HEK293T (cell line): ENCODE results near the gene IL17D.

Experiments
- CTCF ChIA-PET: fragments of 350-600 bp; formaldehyde crosslinking; extraction: SDS; loops from one replicate; lab custom pipeline; 2021; ENCODE audit warnings: antibody characterized with exemption, inconsistent platforms; lab: Yijun Ruan, JAX
- POLR2A ChIA-PET: fragments of 350-600 bp; formaldehyde crosslinking; extraction: SDS; loops from one replicate; lab custom pipeline; 2020; ENCODE audit warnings: antibody characterized with exemption, inconsistent platforms; lab: Yijun Ruan, JAX
- DNase-seq: peaks from one replicate; pipeline ENCODE4 v3.0.0; 2012; ENCODE audit warnings: mixed read lengths; ENCODE audit errors: extremely low spot score
- ARNT ChIP-seq: fragments of 450-650 bp; IDR thresholded peaks from 2 replicates; pipeline ENCODE4 v1.6.1; 2017; ENCODE audit warnings: mild to moderate bottlenecking
- BHLHE40 ChIP-seq: fragments of 450-650 bp; IDR thresholded peaks from 2 replicates; pipeline ENCODE4 v1.6.1; 2016; ENCODE audit warnings: mild to moderate bottlenecking, moderate library complexity, borderline replicate concordance
- CTBP1 ChIP-seq: fragments of 450-650 bp; IDR thresholded peaks from 2 replicates; pipeline ENCODE4 v1.6.1; 2016; ENCODE audit warnings: borderline replicate concordance
- ELF4 ChIP-seq: fragments of 450-650 bp; IDR thresholded peaks from 2 replicates; pipeline ENCODE4 v1.6.1; 2017; ENCODE audit warnings: antibody characterized with exemption
- FOXA1 ChIP-seq: fragments of 450-650 bp; IDR thresholded peaks from 2 replicates; pipeline ENCODE4 v1.6.1; 2016; ENCODE audit warnings: mild to moderate bottlenecking
- FOXK2 ChIP-seq: fragments of 450-650 bp; IDR thresholded peaks from 2 replicates; pipeline ENCODE4 v1.6.1; 2016; ENCODE audit warnings: mild to moderate bottlenecking
- FOXM1 ChIP-seq: fragments of 450-650 bp; IDR thresholded peaks from 2 replicates; pipeline ENCODE4 v1.6.1; 2017; ENCODE audit warnings: mild to moderate bottlenecking, borderline replicate concordance
- HDGF ChIP-seq: fragments of 450-650 bp; IDR thresholded peaks from 2 replicates; pipeline ENCODE4 v1.6.1; 2017; ENCODE audit warnings: antibody characterized with exemption, borderline replicate concordance
- L3MBTL2 ChIP-seq: fragments of 450-650 bp; conservative IDR thresholded peaks from 2 replicates; pipeline ENCODE4 v1.6.1; 2016; ENCODE audit warnings: mild to moderate bottlenecking
- LEF1 ChIP-seq: fragments of 450-650 bp; IDR thresholded peaks from 2 replicates; pipeline ENCODE4 v1.6.1; 2017; ENCODE audit warnings: mild to moderate bottlenecking, borderline replicate concordance
- NFRKB ChIP-seq: fragments of 450-650 bp; IDR thresholded peaks from 2 replicates; pipeline ENCODE4 v1.6.1; 2016; ENCODE audit warnings: mild to moderate bottlenecking, moderate library complexity
- PKNOX1 ChIP-seq: fragments of 450-650 bp; IDR thresholded peaks from 2 replicates; pipeline ENCODE4 v1.6.1; 2016
- SP1 ChIP-seq: fragments of 450-650 bp; IDR thresholded peaks from 2 replicates; pipeline ENCODE4 v1.6.1; 2017
- SUZ12 ChIP-seq: fragments of 450-650 bp; IDR thresholded peaks from 2 replicates; pipeline ENCODE4 v1.6.1; 2016; ENCODE audit warnings: mild to moderate bottlenecking
- TARDBP ChIP-seq: fragments of 450-650 bp; IDR thresholded peaks from 2 replicates; pipeline ENCODE4 v1.6.1; 2016
- ZNF384 ChIP-seq: fragments of 450-650 bp; IDR thresholded peaks from 2 replicates; pipeline ENCODE4 v1.6.1; 2016

IL17D gene

GRCh38 chr13:20709782-20710181, 6.3 kb downstream of the IL17D start:
- TF ChIP-seq PKNOX1 (no peak), ELF4 (no peak), FOXM1 (no peak), HDGF (no peak), TARDBP (no peak)
- POLR2A ChIA-PET, result no interaction called here
- no peak for DNase-seq
- CTCF ChIA-PET, result interaction anchor here (0.6 kb wide), 1 partner anchor 138 kb away, joined by 3 read pairs; no protein-coding TSS in a partner anchor

- DNase-seq, result no peak
- ChIA-PET CTCF (interaction anchor here (0.5 to 0.7 kb wide), 3 partner anchors 112 to 311 kb away, joined by 3 to 4 read pairs (median 3); no protein-coding TSS in a partner anchor), POLR2A (no interaction called here)
- TF ChIP-seq L3MBTL2 (no peak), SP1 (no peak), ELF4 (no peak)
Observed at GRCh38 chr13:20711301-20712044, 8.0 kb downstream of the IL17D start.

- ChIA-PET CTCF (no interaction called here), POLR2A (no interaction called here)
- no peak for DNase-seq
- TF ChIP-seq FOXM1, result no peak
- TF ChIP-seq HDGF, result no peak
- TF ChIP-seq NFRKB, result no peak
- no peak for TF ChIP-seq TARDBP
- TF ChIP-seq L3MBTL2, result no peak
Observed at GRCh38 chr13:20713014-20713376, 9.5 kb downstream of the IL17D start.

- DNase-seq, result no peak
Observed at GRCh38 chr13:20713751-20714150, 10.3 kb downstream of the IL17D start.

GRCh38 chr13:20714161-20714560, 10.7 kb downstream of the IL17D start:
- no peak for TF ChIP-seq FOXM1
- TF ChIP-seq ZNF384, result no peak
- TF ChIP-seq BHLHE40, result no peak
- no peak for TF ChIP-seq ARNT
- ChIA-PET CTCF (interaction anchor here (1.3 kb wide), 1 partner anchor 150 kb away, joined by 4 read pairs; no protein-coding TSS in a partner anchor), POLR2A (no interaction called here)
- DNase-seq, result no peak

More at GRCh38 chr13:20713751-20714150, 10.3 kb downstream of the IL17D start:
- no peak for TF ChIP-seq FOXA1
- no peak for TF ChIP-seq LEF1
- no peak for TF ChIP-seq ZNF384
- no peak for TF ChIP-seq FOXK2
- TF ChIP-seq PKNOX1, result no peak
- TF ChIP-seq SUZ12, result no peak
- TF ChIP-seq TARDBP, result no peak
- no peak for TF ChIP-seq NFRKB
- TF ChIP-seq CTBP1, result no peak
- ChIA-PET CTCF (interaction anchor here (1.3 kb wide), 1 partner anchor 150 kb away, joined by 4 read pairs; no protein-coding TSS in a partner anchor), POLR2A (no interaction called here)

- ChIA-PET POLR2A (no interaction called here), CTCF (interaction anchor here (1.3 kb wide), 2 partner anchors 9 to 151 kb away, joined by 3 to 4 read pairs; no protein-coding TSS in a partner anchor)
- TF ChIP-seq FOXK2 (no peak), ARNT (no peak), NFRKB (no peak), FOXM1 (no peak), BHLHE40 (no peak), SP1 (no peak), SUZ12 (no peak), TARDBP (no peak), FOXA1 (no peak), ZNF384 (no peak), LEF1 (no peak), ELF4 (no peak), L3MBTL2 (no peak), HDGF (no peak), PKNOX1 (no peak), CTBP1 (no peak)
- DNase-seq, result no peak
Observed at GRCh38 chr13:20714563-20715329, 11.2 kb downstream of the IL17D start.
